ENCODE results near the gene SGTA.

The SGTA gene

GRCh38 chr19:2779121-2779740 is 3.8 kb downstream of the SGTA start:
- DNase-seq (ENCODE audit: extremely low spot score), result no peak
- no peak for TF ChIP-seq CTCF (IDR thresholded peaks at IDR 0.05; ENCODE audit: control extremely low read depth, extremely low read depth, low read depth, missing control alignments)
- POLR2A ChIA-PET, result interaction anchor here (0.6 kb wide), 1 partner anchor 126 kb away, joined by 3 read pairs; no protein-coding TSS in a partner anchor
- CTCF ChIA-PET, result no interaction called here

GRCh38 chr19:2777952-2778683 is 5.0 kb downstream of the SGTA start:
- ChIA-PET CTCF (interaction anchor here (1.0 kb wide), 1 partner anchor 130 kb away, joined by 4 read pairs; no protein-coding TSS in a partner anchor), POLR2A (interaction anchor here (0.6 kb wide), 1 partner anchor 302 kb away, joined by 3 read pairs; the partner anchor contains the start of gene GADD45B)
- TF ChIP-seq CTCF (IDR thresholded peaks at IDR 0.05; ENCODE audit: control extremely low read depth, extremely low read depth, low read depth, missing control alignments), result no peak
- no peak for DNase-seq (ENCODE audit: extremely low spot score)

- DNase-seq (ENCODE audit: extremely low spot score), result peak; percentile 74
- ChIA-PET POLR2A (no interaction called here), CTCF (interaction anchor here (1.3 to 1.4 kb wide), 2 partner anchors 27 to 127 kb away, joined by 3 to 9 read pairs; no protein-coding TSS in a partner anchor)
- TF ChIP-seq CTCF (IDR thresholded peaks at IDR 0.05; ENCODE audit: control extremely low read depth, extremely low read depth, low read depth, missing control alignments), result no peak
Observed at GRCh38 chr19:2775556-2776430, 7.3 kb downstream of the SGTA start.

- TF ChIP-seq CTCF (IDR thresholded peaks at IDR 0.05; ENCODE audit: control extremely low read depth, extremely low read depth, low read depth, missing control alignments), result no peak
- DNase-seq (ENCODE audit: extremely low spot score), result no peak
- ChIA-PET CTCF (interaction anchor here (1.3 to 1.4 kb wide), 2 partner anchors 26 to 127 kb away, joined by 3 to 9 read pairs; no protein-coding TSS in a partner anchor), POLR2A (no interaction called here)
Observed at GRCh38 chr19:2774953-2775555, 8.0 kb downstream of the SGTA start.

GRCh38 chr19:2774083-2774679 is 8.9 kb downstream of the SGTA start:
- DNase-seq (ENCODE audit: extremely low spot score), result no peak

More at GRCh38 chr19:2774083-2774679, 8.9 kb downstream of the SGTA start:
- ChIA-PET CTCF (no interaction called here), POLR2A (no interaction called here)
- TF ChIP-seq CTCF (IDR thresholded peaks at IDR 0.05; ENCODE audit: control extremely low read depth, extremely low read depth, low read depth, missing control alignments), result no peak
